Measurements from ENCODE around the gene NFATC1. TPM values are rescaled to one million over a fixed set of nuclear protein-coding genes. Genes with fewer than 3 reads are reported as not detected.

Gene NFATC1
- total RNA-seq, 3 donors from 2014 or later (not counting 1 experiment from before 2014, with no cell fraction given): 35.8 to 47.4 (median 37.1) TPM

DNA sequence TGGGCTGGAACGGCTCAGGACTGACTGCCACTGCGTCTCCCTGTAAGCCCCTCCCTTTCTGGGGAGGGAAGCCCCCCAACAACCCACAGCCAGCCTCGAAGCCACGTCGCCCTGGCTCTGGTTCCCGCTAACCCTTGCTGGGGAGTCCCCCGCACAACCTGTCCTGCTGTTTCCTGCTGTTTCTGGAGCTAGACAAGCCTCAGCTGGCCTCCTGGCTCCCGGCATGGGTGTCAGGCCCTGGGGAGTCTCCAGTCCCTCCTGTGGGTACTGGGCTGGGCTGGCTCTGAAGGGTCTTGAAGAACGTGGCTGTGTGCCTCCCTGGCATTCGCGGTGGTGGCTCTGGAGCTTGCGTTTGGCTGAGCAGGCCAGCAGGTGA lies 20.9 kb downstream of the NFATC1 start:
- 86% methylated on average over 12 of the region's 12 CpGs for WGBS (ENCODE audit: insufficient coverage)
- H3K36me3 ChIP-seq (ENCODE audit: control insufficient read depth, insufficient read depth, low read length): peaks cover 11% of the 10 kb centered on the region
- intact Hi-C loops (cut with micrococcal nuclease): no loop called here
- TF ChIP-seq, protein P1, sequence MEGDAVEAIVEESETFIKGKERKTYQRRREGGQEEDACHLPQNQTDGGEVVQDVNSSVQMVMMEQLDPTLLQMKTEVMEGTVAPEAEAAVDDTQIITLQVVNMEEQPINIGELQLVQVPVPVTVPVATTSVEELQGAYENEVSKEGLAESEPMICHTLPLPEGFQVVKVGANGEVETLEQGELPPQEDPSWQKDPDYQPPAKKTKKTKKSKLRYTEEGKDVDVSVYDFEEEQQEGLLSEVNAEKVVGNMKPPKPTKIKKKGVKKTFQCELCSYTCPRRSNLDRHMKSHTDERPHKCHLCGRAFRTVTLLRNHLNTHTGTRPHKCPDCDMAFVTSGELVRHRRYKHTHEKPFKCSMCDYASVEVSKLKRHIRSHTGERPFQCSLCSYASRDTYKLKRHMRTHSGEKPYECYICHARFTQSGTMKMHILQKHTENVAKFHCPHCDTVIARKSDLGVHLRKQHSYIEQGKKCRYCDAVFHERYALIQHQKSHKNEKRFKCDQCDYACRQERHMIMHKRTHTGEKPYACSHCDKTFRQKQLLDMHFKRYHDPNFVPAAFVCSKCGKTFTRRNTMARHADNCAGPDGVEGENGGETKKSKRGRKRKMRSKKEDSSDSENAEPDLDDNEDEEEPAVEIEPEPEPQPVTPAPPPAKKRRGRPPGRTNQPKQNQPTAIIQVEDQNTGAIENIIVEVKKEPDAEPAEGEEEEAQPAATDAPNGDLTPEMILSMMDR (IDR thresholded peaks at IDR 0.05): no peak
- Mint-ChIP-seq H3K9me3 (no peaks in the 10 kb centered on the region), H3K36me3 (no peaks in the 10 kb centered on the region), H3K27ac (peak overlapping the region in 1 of 2 donors; percentile 69), H3K4me1 (peaks cover 6 to 26% of the 10 kb centered on the region in 2 donors), H3K4me3 (no peak overlapping the region), H3K27me3 (ENCODE audit: low read depth in 2 of 2) (no peaks in the 10 kb centered on the region)
- no peak overlapping the region for H3K4me3 ChIP-seq (ENCODE audit: low read length)
- no peaks in the 10 kb centered on the region for H3K27me3 ChIP-seq (ENCODE audit: control insufficient read depth, insufficient read depth, low read length)
- no peak for DNase-seq
- peaks cover 4% of the 10 kb centered on the region for H3K4me1 ChIP-seq (ENCODE audit: control insufficient read depth, insufficient read depth, low read length)
- ATAC-seq: peak in 1 of 3 donors; percentile 21
- H3K9me3 ChIP-seq (ENCODE audit: control insufficient read depth, insufficient read depth, low read length): no peaks in the 10 kb centered on the region
- no peak overlapping the region for H3K27ac ChIP-seq (ENCODE audit: low read length)

DNA sequence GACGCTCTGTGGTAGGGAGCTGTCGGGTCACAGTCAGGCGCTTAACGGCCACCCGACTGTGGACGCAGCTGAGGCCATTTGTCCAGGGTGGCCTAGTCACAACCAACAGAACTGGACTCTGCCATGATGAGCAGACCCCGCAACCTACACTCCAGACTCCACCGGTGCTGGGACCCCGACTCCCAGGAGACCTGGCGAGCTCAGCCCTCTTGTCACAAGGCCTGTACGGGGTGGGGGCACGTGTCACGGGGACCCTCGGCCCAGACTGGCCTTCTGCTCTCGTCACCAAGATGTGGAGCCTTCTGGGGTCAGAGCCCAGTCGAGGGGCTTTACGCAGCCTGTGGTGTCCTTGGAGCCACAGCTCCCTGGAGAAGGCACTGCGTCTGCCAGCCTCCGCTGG lies 22.5 kb downstream of the NFATC1 start:
- DNase-seq (no peak), ATAC-seq (peak in 1 of 3 donors; percentile 21)
- H3K27me3 Mint-ChIP-seq (ENCODE audit: low read depth in 2 of 2): no peaks in the 10 kb centered on the region
- H3K4me3 Mint-ChIP-seq: no peak overlapping the region
- H3K27ac Mint-ChIP-seq: no peak overlapping the region
- Histone ChIP-seq H3K4me3 (ENCODE audit: low read length) (no peak overlapping the region), H3K4me1 (ENCODE audit: control insufficient read depth, insufficient read depth, low read length) (peaks cover 7% of the 10 kb centered on the region), H3K27ac (ENCODE audit: low read length) (no peak overlapping the region), H3K36me3 (ENCODE audit: control insufficient read depth, insufficient read depth, low read length) (peaks cover 2% of the 10 kb centered on the region), H3K27me3 (ENCODE audit: control insufficient read depth, insufficient read depth, low read length) (no peaks in the 10 kb centered on the region), H3K9me3 (ENCODE audit: control insufficient read depth, insufficient read depth, low read length) (no peaks in the 10 kb centered on the region)
- no peaks in the 10 kb centered on the region for H3K36me3 Mint-ChIP-seq
- no peaks in the 10 kb centered on the region for H3K9me3 Mint-ChIP-seq
- TF ChIP-seq, protein P1 (IDR thresholded peaks at IDR 0.05): no peak
- peaks cover 6 to 31% of the 10 kb centered on the region in 2 donors for H3K4me1 Mint-ChIP-seq
- WGBS (ENCODE audit: insufficient coverage): 97% methylated on average over 19 of the region's 19 CpGs
- intact Hi-C loops (cut with micrococcal nuclease): no loop called here

DNA sequence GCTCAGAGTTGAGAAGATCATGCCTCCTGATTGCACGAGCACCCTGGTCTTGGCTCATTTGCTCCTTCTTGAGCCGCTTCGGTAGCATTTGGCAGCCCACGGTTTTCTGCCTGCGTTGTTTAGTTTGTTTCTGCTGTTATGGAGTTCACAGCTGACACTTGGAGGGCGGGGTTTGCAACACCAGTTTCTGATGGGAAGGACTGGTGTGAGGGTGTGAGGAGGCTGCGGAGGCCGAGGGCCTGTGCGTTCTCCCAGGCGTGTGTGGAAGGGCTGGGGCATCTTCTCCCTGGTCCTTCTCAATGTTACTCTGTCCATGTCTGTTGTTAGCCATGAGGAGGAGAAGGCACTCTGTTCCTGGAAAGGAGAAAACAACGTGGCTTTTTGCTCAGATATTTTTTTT lies 22.9 kb downstream of the NFATC1 start:
- TF ChIP-seq, protein P1 (IDR thresholded peaks at IDR 0.05): no peak
- Histone ChIP-seq H3K4me3 (ENCODE audit: low read length) (no peak overlapping the region), H3K9me3 (ENCODE audit: control insufficient read depth, insufficient read depth, low read length) (no peaks in the 10 kb centered on the region), H3K36me3 (ENCODE audit: control insufficient read depth, insufficient read depth, low read length) (no peaks in the 10 kb centered on the region), H3K4me1 (ENCODE audit: control insufficient read depth, insufficient read depth, low read length) (peaks cover 7% of the 10 kb centered on the region), H3K27ac (ENCODE audit: low read length) (no peak overlapping the region), H3K27me3 (ENCODE audit: control insufficient read depth, insufficient read depth, low read length) (no peaks in the 10 kb centered on the region)
- no peak overlapping the region for H3K27ac Mint-ChIP-seq
- H3K27me3 Mint-ChIP-seq (ENCODE audit: low read depth in 2 of 2): no peaks in the 10 kb centered on the region
- DNase-seq (no peak), ATAC-seq (peak in 1 of 3 donors; percentile 21)
- H3K36me3 Mint-ChIP-seq: no peaks in the 10 kb centered on the region
- 88% methylated on average over 11 of the region's 11 CpGs for WGBS (ENCODE audit: insufficient coverage)
- no peaks in the 10 kb centered on the region for H3K9me3 Mint-ChIP-seq
- intact Hi-C loops (cut with micrococcal nuclease): no loop called here
- H3K4me1 Mint-ChIP-seq: peaks cover 6 to 31% of the 10 kb centered on the region in 2 donors
- no peak overlapping the region for H3K4me3 Mint-ChIP-seq

DNA sequence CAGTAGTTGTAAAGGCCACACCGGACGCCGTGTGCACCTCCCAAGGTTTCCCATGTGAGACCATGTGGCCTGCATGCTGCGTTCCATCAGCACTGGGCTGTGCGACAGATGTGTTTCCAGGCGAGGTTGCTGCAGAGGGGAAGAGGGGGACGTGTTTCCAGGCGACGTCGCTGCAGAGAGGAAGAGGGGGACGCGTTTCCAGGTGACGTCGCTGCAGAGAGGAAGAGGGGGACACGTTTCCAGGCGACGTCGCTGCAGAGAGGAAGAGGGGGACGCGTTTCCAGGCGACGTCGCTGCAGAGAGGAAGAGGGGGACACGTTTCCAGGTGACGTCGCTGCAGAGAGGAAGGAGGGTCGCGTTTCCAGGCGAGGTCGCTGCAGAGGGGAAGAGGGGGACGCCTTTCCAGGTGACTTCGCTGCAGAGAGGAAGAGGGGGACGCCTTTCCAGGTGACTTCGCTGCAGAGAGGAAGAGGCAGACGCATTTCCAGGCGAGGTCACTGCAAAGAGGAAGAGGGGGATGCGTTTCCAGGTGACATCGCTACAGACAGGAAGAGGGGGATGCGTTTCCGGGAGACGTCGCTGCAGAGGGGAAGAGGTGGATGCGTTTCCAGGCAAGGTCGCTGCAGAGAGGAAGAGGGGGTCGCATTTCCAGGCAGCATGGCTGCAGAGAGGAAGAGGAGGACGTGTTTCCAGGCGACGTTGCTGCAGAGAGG lies 24.5 kb downstream of the NFATC1 start:
- Mint-ChIP-seq H3K27ac (peak overlapping the region in 1 of 2 donors; percentile 3), H3K9me3 (no peaks in the 10 kb centered on the region), H3K36me3 (no peaks in the 10 kb centered on the region), H3K4me1 (peaks cover 16 to 42% of the 10 kb centered on the region in 2 donors), H3K27me3 (ENCODE audit: low read depth in 2 of 2) (no peaks in the 10 kb centered on the region), H3K4me3 (no peak overlapping the region)
- intact Hi-C loops (cut with micrococcal nuclease): no loop called here
- Histone ChIP-seq H3K4me3 (ENCODE audit: low read length) (no peak overlapping the region), H3K36me3 (ENCODE audit: control insufficient read depth, insufficient read depth, low read length) (no peaks in the 10 kb centered on the region), H3K27ac (ENCODE audit: low read length) (no peak overlapping the region), H3K4me1 (ENCODE audit: control insufficient read depth, insufficient read depth, low read length) (peaks cover 7% of the 10 kb centered on the region), H3K9me3 (ENCODE audit: control insufficient read depth, insufficient read depth, low read length) (no peaks in the 10 kb centered on the region), H3K27me3 (ENCODE audit: control insufficient read depth, insufficient read depth, low read length) (no peaks in the 10 kb centered on the region)
- WGBS (ENCODE audit: insufficient coverage): 95% methylated on average over 48 of the region's 48 CpGs
- TF ChIP-seq, protein P1 (IDR thresholded peaks at IDR 0.05): no peak
- DNase-seq: no peak
- no peak for ATAC-seq
